Sciatic nerve (tissue), 2 donors: Measurements from ENCODE around the gene SRP14. TPM values are rescaled to one million over a fixed set of nuclear protein-coding genes. Genes with fewer than 3 reads are reported as not detected.
"Not testable (repeated sequence)": the region's sequence is repeated elsewhere in the genome, so short reads cannot be mapped to it uniquely, and the experiment has no call there.

Experiments
- ATAC-seq: fragments of 200-7000 bp; cut with Tn5 transposase; one replicate; pipeline ENCODE4 v1.9.1; 2020; ENCODE audit warnings: mild to moderate bottlenecking, moderate library complexity
- DNase-seq: peaks from one replicate; pipeline ENCODE4 v3.0.0-alpha.2; 2020; ENCODE audit warnings: low spot score
- intact Hi-C: fragments of 100-400 bp; cut with DNase I; formaldehyde crosslinking; loops from one replicate; pipeline ENCODE4 v1.14.2; 2022
- total RNA-seq: library from RNA; stranded (reverse); fragmentation: NEBNext Ultra II Directional; extraction: Animal tissue kit (Norgen Biotek cat#: 25700); gene quantifications from one replicate; pipeline ENCODE4 v1.2.1, GENCODE V29; 2021
- donor health status: DM: no; HTN: no; CAD: no.
- donor health status: DM: no; HTN: no; CAD: no.

SRP14 gene
- total RNA-seq, 1 donor from 2014 or later, result 150 TPM

DNA sequence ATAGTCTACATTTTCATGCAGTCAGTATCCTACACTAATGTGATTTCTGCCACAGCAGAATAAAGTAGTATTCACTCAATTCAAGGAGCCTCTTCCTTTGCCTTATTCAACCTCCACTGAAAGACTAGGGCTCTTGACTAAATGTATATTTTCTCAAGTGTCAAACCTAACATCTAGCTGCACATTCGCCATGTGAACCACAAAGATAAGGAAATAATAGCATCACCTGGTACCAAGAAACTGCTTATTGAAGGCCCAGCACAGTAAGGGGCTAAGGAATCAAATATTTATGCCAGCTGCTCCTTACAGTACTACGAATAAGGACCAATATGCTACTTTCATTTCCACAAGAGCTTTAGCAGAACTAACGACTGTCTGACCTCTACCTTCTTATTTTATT is 1.3 kb downstream of the SRP14 start:
- ATAC-seq (no peak), DNase-seq (no peak)
- intact Hi-C loops, result no loop called here

GRCh38 chr15:40035182-40035581 is 3.8 kb downstream of the SRP14 start:
- intact Hi-C loops, ATAC-seq, DNase-seq: not testable (repeated sequence)

DNA sequence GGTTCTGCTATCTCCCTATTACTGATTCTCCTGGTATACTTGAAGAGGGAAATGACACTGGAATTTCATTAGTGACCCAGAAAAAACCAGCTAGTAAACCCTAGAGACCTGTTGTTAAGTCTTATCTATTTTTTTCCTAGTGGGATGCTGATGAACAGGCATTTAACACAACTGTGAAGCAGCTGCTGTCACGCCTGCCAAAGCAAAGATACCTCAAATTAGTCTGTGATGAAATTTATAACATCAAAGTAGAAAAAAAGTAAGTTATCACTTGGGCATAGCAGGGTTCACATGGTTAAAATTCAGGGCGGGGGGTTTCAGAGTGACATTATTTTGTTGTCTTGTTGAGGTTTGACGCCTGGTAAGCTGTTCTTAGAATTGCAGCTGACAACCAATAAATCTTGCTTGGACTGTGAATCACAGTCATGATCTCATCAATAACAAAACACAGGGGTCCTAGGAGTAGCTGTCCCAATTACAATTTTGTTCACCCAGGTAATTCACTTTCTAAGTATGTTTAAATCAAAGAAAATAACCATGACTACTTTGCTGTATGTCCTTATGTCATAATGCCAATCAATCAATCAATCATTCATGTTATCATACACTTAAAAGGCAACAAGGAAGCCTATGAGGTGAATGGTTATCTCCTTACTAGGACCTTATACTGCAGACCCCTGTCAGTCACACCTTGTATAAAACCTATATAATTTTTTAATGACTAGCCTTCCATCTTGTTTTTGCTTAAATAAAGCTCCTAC is 4.6 kb downstream of the SRP14 start:
- intact Hi-C loops, result no loop called here
- ATAC-seq, result no peak
- no peak for DNase-seq

DNA sequence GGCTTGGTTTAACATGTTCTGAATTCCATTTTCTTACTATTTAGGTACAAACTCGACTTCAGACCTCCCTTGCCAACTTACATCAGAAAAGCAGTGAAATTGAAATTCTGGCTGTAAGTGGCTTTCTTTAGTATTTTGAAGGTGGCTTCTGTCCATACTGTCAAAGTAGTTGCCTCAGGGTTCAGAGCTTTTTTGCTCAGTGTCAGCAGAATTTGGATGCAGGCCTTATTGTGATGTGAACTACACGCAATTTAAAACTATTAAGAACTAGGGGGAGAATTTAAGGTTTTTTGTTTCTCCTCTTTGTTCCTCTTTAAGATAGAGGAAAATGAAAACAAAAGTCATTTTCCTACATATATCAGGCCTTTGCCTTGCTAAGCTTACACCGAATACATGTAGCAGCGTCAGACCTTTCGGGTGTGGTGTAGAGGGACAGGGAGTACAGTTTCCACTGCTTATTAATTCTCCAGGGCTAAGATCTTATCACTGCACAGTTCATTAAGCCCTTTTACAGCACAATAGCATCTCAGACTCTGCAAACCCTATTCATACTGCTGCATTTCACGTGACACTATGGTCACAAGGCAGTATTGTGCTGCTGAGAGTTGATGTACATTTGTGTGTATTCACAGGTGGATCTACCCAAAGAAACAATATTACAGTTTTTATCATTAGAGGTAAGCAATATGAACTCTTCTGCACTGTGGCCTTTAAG is 6.7 kb downstream of the SRP14 start:
- DNase-seq (no peak), ATAC-seq (peak; percentile 45)
- intact Hi-C loops, result no loop called here

DNA sequence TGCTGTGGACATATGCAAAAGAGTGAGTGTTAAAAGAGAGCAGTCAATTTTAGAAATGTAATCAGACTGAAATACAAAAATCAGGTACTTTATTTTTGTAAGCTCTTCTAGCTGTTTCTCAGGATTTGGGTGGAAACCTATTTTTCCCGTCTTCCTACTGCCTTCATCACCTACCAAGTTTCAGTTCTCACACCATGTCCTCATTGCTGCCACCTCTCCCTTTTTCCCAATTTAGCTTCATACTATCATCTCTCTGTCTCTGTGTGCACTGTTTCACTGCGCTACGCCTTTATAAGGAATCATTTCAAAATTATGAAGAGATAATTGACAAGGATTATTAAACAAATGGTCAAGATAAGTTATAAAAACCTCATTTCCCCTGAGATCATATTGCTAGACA is 7.7 kb downstream of the SRP14 start:
- ATAC-seq, result no peak
- intact Hi-C loops, result no loop called here
- DNase-seq, result no peak

DNA sequence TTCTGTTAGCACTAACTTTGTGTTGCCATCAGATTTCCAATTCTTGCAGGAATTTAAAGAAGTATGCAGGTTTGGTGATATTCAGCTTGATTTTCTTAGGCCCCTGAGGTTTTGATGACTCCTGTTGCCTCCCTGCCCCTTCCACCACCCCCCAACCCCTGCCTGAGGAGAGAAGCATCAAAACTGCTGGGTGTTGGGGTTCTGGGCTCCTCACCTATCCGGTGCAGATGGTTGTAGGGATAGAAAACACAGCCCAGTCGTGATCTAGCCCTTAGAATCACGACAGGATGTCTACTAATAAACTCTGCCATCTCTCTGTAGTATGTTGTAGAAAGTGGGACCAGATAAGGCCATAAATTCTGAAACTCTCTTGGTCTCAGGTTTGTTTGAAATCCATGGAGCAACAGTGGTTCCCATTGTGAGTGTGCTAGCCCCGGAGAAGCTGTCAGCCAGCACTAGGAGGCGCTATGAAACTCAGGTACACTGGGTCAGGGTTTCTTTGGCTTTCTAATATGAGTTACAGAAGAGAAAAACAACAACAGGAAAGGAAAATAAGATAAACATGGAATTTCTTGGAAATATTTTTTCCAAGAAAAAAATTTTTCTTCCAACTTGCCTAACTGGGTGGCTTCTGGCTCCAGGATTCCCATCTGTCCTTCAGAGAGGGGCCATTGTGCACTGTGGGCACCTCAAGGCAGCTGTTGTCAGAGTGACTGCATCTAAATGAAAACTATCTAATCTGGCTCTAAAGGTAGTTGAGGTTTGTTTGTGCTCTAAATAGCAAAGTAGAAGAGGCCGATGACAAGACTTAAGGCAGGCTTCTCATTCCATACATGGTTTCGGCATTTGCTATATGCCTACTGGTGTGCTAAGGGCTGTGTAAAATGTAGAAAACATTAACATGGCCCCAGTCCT is 8.7 kb downstream of the SRP14 start:
- peak; percentile 52 for ATAC-seq

GRCh38 chr15:40028853-40029252 is 10.1 kb downstream of the SRP14 start:
- ATAC-seq, result peak; percentile 38
- intact Hi-C loops, result no loop called here

More for the DNA sequence above, 8.7 kb downstream of the SRP14 start:
- DNase-seq, result no peak
- intact Hi-C loops, result no loop called here

GRCh38 chr15:40028193-40028592 is 10.8 kb downstream of the SRP14 start:
- intact Hi-C loops, result no loop called here
- DNase-seq (no peak), ATAC-seq (no peak)

More at GRCh38 chr15:40028853-40029252, 10.1 kb downstream of the SRP14 start:
- DNase-seq, result no peak

GRCh38 chr15:40016224-40016865 is 22.6 kb downstream of the SRP14 start:
- intact Hi-C loops, result no loop called here
- ATAC-seq (no peak), DNase-seq (no peak)

DNA sequence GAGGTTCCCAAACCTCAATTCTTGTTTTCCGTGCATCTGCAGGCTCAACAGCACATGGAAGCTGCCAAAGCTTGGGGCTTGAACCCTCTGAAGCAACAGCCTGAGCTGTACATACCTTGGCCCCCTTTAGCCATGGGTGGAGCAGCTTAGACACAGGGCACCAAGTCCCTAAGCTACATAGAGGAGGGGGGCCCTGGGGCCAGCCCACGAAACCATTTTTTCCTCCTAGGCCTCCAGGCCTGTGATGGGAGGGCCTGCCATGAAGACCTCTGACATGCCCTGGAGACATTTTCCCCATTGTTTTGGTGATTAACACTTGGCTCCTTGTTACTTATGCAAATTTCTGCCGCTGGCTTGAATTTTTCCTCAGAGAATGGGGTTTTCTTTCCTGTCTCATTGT is 24.6 kb downstream of the SRP14 start:
- intact Hi-C loops, result no loop called here
- no peak for ATAC-seq

DNA sequence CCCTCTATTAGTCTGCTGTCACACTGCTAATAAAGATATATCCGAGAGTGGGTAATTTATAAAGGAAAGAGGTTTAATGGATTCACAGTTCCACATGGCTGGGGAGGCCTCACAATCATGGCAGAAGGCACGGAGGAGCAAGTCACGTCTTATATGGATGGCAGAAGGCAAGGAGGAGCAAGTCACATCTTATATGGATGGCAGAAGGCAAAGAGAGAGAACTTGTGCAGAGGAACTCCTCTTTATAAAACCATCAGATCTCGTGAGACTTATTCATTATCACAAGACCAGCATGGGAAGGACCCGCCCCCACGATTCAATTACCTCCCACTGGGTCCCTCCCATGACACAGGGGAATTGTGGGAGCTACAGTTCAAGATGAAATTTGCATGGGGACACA is 25.6 kb downstream of the SRP14 start:
- ATAC-seq, intact Hi-C loops: not testable (repeated sequence)

More for the DNA sequence above, 24.6 kb downstream of the SRP14 start:
- DNase-seq, result no peak

GRCh38 chr15:40011303-40011702 is 27.7 kb downstream of the SRP14 start:
- DNase-seq, result no peak
- intact Hi-C loops, result no loop called here
- no peak for ATAC-seq

More for the DNA sequence above, 25.6 kb downstream of the SRP14 start:
- not testable (repeated sequence) for DNase-seq

GRCh38 chr15:40010686-40011085 is 28.3 kb downstream of the SRP14 start:
- intact Hi-C loops, result no loop called here
- ATAC-seq, result no peak
- no peak for DNase-seq

DNA sequence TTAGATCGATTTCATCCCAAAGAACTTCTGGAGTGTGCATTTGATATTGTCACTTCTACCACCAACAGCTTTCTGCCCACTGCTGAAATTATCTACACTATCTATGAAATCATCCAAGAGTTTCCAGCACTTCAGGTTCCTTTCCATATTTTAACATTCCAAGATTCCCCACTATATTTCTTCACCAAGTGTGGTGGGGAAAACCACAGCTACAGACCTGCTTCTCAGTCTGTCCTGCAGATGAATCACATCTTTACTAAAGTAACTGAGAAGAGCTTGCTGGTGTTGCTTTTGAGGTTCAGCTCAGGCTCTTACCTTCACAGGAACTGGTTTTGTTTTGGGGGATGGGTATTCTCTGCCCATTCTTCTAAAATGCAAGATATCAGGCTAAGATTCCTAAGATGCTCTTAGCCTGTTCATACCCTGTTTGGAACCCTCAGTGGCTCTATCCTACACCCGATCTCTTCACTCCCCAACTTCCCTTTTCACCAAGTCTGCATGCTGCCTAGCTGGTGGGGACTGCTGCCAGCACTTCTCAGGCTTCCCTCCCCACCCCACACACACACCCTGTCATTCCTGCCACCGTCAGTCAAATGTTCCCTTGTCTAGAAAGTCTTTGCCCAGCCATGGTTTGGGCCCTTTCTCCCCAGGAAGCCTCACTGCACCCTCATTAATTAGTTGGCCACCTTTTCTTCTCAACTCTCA is 30.8 kb downstream of the SRP14 start:
- intact Hi-C loops, result no loop called here
- ATAC-seq, result no peak

GRCh38 chr15:40006646-40007045 is 32.3 kb downstream of the SRP14 start:
- DNase-seq (no peak), ATAC-seq (no peak)
- intact Hi-C loops, result no loop called here

More for the DNA sequence above, 30.8 kb downstream of the SRP14 start:
- no peak for DNase-seq

DNA sequence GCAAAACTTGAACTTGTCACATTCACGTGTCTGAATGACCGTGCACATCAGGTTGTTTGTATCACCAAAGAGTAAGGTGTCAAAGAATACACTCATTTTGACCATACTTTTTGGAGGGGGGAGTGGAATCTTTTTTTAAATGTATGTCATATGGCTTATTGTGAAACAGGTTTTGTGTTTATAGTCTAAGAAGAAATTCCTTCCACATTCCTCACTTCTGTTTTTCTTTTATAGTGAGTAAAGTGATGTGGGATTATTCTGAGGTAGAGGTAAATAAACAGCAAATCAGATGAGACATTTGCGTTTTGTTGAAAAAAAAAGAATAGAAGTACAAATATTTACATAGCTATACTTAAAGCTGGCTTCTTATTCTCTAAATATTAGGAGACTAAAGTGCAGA is 33.0 kb downstream of the SRP14 start:
- intact Hi-C loops, result no loop called here
- ATAC-seq (no peak), DNase-seq (no peak)

- ATAC-seq (no peak), DNase-seq (no peak)
- intact Hi-C loops, result no loop called here
These were observed 35.7 kb downstream of the SRP14 start for GRCh38 chr15:40003116-40003916.

GRCh38 chr15:40002295-40002694 is 36.7 kb downstream of the SRP14 start:
- DNase-seq (no peak), ATAC-seq (no peak)
- intact Hi-C loops, result no loop called here
